Astrocyte of the spinal cord (primary cell): ENCODE measurements around the gene GFPT2.

ENCODE experiments used
- DNase-seq: peaks from one replicate; pipeline ENCODE4 v3.0.0; 2011; ENCODE audit warnings: low read depth, low spot score
- H3K4me3 ChIP-seq: 2 replicates; pipeline ENCODE4 v1.5.1; 2011; ENCODE audit warnings: low read depth, mild to moderate bottlenecking, low read length, moderate library complexity
- in situ Hi-C: cut with HindIII; loops from 2 replicates; pipeline ENCODE4 v1.10.0; 2017; ENCODE audit warnings: low sequenced_read_pairs
- TF ChIP-seq, protein P1 (sequence below): IDR thresholded peaks from 2 replicates; pipeline ENCODE4 v1.5.1; 2012; ENCODE audit warnings: low read depth, mild to moderate bottlenecking, low read length, inconsistent platforms

GFPT2 gene

DNA sequence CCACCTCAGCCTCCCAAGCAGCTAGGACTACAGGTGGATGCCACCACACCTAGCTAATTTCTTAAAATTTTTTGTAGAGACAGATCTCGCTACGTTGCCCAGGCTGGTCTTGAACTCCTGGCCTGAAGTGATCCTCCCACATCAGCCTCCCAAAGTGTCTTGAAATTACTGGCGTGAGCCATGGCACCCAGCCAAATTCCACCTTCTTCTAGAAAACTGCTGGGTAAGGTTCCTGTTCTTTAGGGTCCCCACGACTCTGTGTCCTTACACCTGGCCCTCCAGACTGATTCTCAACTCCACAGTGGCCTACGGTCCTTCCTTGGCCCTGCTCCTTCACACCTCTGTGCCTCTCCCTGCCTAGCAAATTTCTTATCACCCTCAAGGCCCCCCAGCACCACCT is 63.2 kb downstream of the GFPT2 start:
- no peak overlapping the region for H3K4me3 ChIP-seq
- in situ Hi-C loops = no loop called here
- no peak for DNase-seq
- TF ChIP-seq, protein P1, sequence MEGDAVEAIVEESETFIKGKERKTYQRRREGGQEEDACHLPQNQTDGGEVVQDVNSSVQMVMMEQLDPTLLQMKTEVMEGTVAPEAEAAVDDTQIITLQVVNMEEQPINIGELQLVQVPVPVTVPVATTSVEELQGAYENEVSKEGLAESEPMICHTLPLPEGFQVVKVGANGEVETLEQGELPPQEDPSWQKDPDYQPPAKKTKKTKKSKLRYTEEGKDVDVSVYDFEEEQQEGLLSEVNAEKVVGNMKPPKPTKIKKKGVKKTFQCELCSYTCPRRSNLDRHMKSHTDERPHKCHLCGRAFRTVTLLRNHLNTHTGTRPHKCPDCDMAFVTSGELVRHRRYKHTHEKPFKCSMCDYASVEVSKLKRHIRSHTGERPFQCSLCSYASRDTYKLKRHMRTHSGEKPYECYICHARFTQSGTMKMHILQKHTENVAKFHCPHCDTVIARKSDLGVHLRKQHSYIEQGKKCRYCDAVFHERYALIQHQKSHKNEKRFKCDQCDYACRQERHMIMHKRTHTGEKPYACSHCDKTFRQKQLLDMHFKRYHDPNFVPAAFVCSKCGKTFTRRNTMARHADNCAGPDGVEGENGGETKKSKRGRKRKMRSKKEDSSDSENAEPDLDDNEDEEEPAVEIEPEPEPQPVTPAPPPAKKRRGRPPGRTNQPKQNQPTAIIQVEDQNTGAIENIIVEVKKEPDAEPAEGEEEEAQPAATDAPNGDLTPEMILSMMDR = no peak

DNA sequence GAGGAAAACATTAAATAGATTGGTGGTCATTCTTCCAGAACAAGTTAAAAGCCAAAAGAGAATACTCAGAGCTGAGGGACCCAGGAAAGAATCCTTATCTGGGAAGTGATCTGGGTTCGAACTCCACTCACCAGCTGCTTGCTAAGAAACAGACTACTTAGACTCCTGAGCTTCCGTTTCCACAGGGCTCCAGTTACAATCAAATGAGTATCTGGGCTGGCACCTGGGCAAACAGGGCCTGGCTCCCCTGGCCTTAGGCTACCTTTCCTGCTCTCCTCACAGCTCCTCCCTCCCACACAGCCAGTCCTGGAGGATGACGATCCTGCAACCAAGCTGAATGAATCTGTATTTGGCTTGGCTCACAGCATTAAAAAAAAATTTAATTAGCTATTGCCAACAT is 63.7 kb downstream of the GFPT2 start:
- in situ Hi-C loops = no loop called here

DNA sequence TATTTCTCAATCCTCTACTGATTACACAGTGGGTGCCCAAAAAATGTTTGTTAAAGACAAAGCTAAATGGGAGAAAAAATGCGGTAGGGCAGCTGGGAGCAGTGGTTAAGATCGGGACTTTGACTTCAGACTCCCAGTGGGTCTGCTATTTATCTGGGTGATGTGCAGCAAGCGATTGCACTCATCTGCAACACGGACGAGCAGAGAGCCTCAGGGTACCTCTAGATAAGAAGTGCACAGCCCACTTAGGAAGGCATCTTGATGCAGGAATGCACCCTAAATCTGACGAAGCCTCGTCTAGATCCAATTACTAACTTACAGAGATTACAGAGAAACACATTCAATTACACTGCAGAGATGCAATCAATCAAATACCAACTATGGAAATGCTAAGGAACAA is 65.3 kb downstream of the GFPT2 start:
- TF ChIP-seq, protein P1 = no peak
- in situ Hi-C loops = no loop called here
- DNase-seq = no peak
- H3K4me3 ChIP-seq = no peak overlapping the region

More for the DNA sequence above, 63.7 kb downstream of the GFPT2 start:
- TF ChIP-seq, protein P1 = no peak
- no peak overlapping the region for H3K4me3 ChIP-seq
- DNase-seq = no peak

DNA sequence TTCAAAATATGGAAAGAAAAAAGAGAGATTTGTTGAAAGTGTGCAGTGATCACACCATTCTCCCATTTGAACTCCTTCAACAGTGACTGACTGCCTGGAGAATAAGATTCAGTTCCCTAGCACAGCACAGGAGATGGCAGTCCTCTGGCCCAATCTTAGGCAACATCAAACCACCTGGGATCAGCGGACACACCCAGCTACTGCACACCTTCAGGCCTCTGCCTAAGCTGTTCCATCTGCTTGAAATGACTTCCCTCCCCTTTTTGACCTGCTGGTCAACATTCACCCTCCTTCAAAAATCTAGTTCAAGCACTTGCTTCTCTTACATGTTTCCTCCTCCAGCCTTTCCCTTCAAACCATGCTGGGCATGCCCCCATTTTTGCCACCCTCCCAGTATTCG is 65.7 kb downstream of the GFPT2 start:
- H3K4me3 ChIP-seq = no peak overlapping the region
- in situ Hi-C loops = no loop called here
- no peak for DNase-seq
- TF ChIP-seq, protein P1 = no peak

DNA sequence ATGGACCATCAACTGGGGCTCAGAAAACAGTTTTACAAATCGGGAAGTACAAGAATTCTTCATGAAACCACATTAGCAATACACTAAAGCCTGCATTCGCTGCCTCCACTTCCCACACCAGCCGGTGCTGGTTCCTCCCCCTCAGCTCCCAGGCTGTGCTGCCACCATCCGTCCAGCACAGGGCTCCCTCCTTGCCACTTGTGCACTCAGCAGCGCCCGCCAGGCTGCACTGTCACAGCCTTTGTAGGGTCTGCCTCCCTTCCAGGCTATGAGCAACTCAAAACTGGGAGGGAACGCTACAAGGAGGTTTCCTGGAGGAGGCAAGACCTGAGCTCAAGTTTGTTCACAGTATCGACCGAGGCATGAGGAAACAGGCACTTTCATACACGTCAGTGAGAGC is 69.0 kb downstream of the GFPT2 start:
- in situ Hi-C loops = no loop called here
- TF ChIP-seq, protein P1 = no peak
- no peak for DNase-seq
- no peak overlapping the region for H3K4me3 ChIP-seq

DNA sequence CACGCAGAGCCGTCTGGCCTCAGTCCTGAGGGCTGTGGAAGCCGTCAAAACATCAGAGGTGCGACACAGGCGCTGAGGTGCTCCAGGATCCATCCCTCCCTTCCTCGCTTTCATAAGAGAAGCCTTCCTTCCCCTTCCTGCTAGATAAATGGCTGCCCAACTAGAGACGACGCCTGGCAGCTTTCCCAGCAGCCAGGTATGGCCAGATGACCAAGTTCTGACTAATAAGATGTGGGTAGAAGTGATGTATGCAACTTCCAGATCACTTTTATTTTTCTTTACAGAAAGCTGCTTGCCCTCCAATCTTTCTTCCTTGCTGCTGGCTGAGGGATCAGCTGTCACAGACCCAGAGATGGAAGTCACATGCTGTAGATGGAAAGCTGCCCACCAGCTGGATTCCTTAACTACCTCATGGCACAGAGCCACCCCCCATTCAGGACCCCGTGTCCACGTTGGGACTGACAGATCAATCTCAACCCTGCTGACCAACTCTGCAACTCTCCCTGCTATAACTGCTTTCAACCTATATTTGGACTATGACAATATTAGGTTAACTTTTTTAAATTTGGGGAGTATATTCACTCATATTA is 70.0 kb downstream of the GFPT2 start:
- TF ChIP-seq, protein P1 = no peak
- peak; percentile 14 for DNase-seq
- H3K4me3 ChIP-seq = no peak overlapping the region
- in situ Hi-C loops = no loop called here

DNA sequence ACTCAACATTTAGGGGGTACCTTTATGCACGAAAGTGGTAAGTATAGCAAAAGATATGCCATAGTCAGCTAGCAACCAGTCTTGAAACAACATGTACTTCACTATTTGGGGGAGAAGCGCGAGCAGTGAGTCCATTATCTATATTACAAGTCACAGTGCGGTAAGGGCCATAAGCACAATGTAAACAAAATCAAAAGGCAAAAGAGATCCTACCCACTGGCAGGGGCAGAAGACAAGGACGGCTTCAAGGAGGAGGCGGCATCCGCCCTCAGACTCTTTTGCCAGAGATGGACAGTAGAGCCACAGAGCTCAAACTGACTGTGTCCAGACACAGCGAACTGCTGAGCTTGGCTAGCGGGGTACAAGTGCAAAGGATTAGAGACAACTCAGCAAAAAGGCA is 70.9 kb downstream of the GFPT2 start:
- no peak for DNase-seq
- H3K4me3 ChIP-seq = no peak overlapping the region
- TF ChIP-seq, protein P1 = no peak
- in situ Hi-C loops = no loop called here
